A673 (cell line): ENCODE data around the gene CNIH4. TPM values are rescaled to one million over a fixed set of nuclear protein-coding genes. Genes with fewer than 3 reads are reported as not detected.
"Not testable (repeated sequence)": the region's sequence is repeated elsewhere in the genome, so short reads cannot be mapped to it uniquely, and the experiment has no call there.

ENCODE experiments used
- BruUV-seq: library from RNA; stranded (reverse); fragments of 400-500 nt; replicated peaks from 2 replicates; lab custom pipeline; 2021; lab: Mats Ljungman, UMichigan
- CTCF ChIA-PET: fragments of 300-600 bp; sonication (Branson Sonifier 250); formaldehyde crosslinking; loops from one replicate; lab custom pipeline; 2022; ENCODE audit warnings: antibody characterized with exemption; lab: Charles Lee
- POLR2A ChIA-PET: fragments of 300-600 bp; sonication (Branson Sonifier 250); formaldehyde crosslinking; loops from one replicate; lab custom pipeline; 2022; ENCODE audit warnings: antibody characterized with exemption; ENCODE audit not compliant: low non-redundant PET; lab: Charles Lee
- DNase-seq: peaks from one replicate; pipeline ENCODE4 v3.0.0-alpha.2; 2015; ENCODE audit warnings: low spot score
- H3K27ac ChIP-seq: fragments of 200-600 bp; sonication (generic); 2 replicates; pipeline ENCODE4 v1.5.1; 2016; ENCODE audit warnings: mixed run types, low read depth, mild to moderate bottlenecking, mixed read lengths, antibody characterized with exemption, low read length; ENCODE audit not compliant: poor library complexity, severe bottlenecking
- H3K27me3 ChIP-seq: fragments of 200-600 bp; sonication (generic); replicated peaks from 2 replicates; pipeline ENCODE4 v1.6.1; 2017; ENCODE audit warnings: mixed run types, low read depth, mild to moderate bottlenecking, mixed read lengths, antibody characterized with exemption, low read length; ENCODE audit not compliant: insufficient read depth, poor library complexity
- H3K36me3 ChIP-seq: fragments of 200-600 bp; sonication (generic); 2 replicates; pipeline ENCODE4 v1.6.1; 2016; ENCODE audit warnings: mixed run types, mild to moderate bottlenecking, mixed read lengths, antibody characterized with exemption, low read length; ENCODE audit not compliant: insufficient read depth, poor library complexity, severe bottlenecking
- H3K4me1 ChIP-seq: fragments of 200-600 bp; sonication (generic); 2 replicates; pipeline ENCODE4 v1.6.1; 2017; ENCODE audit warnings: mixed run types, mild to moderate bottlenecking, mixed read lengths, antibody characterized with exemption, low read length; ENCODE audit not compliant: insufficient read depth, poor library complexity, severe bottlenecking
- H3K4me3 ChIP-seq: fragments of 200-600 bp; sonication (generic); 2 replicates; pipeline ENCODE4 v1.5.1; 2016; ENCODE audit warnings: low read depth, mixed run types, mild to moderate bottlenecking, mixed read lengths, low read length; ENCODE audit not compliant: poor library complexity, severe bottlenecking
- H3K9me3 ChIP-seq: fragments of 200-600 bp; sonication (generic); 2 replicates; pipeline ENCODE4 v1.6.1; 2016; ENCODE audit warnings: mixed run types, low read depth, mild to moderate bottlenecking, mixed read lengths, antibody characterized with exemption, low read length; ENCODE audit not compliant: poor library complexity, severe bottlenecking
- EZH2 ChIP-seq: fragments of 200-600 bp; sonication (generic); IDR thresholded peaks from 2 replicates; pipeline ENCODE4 v1.6.1; 2017; ENCODE audit warnings: borderline replicate concordance, low read depth, mild to moderate bottlenecking, mixed read lengths, antibody characterized with exemption, low read length; ENCODE audit not compliant: poor library complexity, severe bottlenecking
- intact Hi-C: fragments of 100-400 bp; cut with micrococcal nuclease; formaldehyde crosslinking; loops from one replicate; pipeline ENCODE4 v1.10.0; 2022; ENCODE audit not compliant: unreplicated experiment
- total RNA-seq: library from RNA; stranded (reverse); gene quantifications from 2 replicates; pipeline ENCODE4 v1.2.3, GENCODE V29; 2021
- TF ChIP-seq, protein P1 (sequence below): fragments of 300-800, 200-600 bp; sonication (generic); conservative IDR thresholded peaks from 2 replicates; pipeline ENCODE4 v1.5.1; 2017; ENCODE audit warnings: low read depth, mild to moderate bottlenecking, antibody characterized with exemption, low read length, moderate library complexity, mixed read lengths

Gene CNIH4
- total RNA-seq, 1 experiment from 2014 or later = 79.9 TPM

GRCh38 chr1:224339442-224340033, 17.1 kb upstream of the CNIH4 start:
- Histone ChIP-seq H3K4me3 (no peak overlapping the region), H3K27ac (no peak overlapping the region), H3K4me1 (no peaks in the 10 kb centered on the region), H3K36me3 (no peaks in the 10 kb centered on the region), H3K27me3 (no peaks in the 10 kb centered on the region), H3K9me3 (peaks cover 25% of the 10 kb centered on the region)
- TF ChIP-seq, protein P1, sequence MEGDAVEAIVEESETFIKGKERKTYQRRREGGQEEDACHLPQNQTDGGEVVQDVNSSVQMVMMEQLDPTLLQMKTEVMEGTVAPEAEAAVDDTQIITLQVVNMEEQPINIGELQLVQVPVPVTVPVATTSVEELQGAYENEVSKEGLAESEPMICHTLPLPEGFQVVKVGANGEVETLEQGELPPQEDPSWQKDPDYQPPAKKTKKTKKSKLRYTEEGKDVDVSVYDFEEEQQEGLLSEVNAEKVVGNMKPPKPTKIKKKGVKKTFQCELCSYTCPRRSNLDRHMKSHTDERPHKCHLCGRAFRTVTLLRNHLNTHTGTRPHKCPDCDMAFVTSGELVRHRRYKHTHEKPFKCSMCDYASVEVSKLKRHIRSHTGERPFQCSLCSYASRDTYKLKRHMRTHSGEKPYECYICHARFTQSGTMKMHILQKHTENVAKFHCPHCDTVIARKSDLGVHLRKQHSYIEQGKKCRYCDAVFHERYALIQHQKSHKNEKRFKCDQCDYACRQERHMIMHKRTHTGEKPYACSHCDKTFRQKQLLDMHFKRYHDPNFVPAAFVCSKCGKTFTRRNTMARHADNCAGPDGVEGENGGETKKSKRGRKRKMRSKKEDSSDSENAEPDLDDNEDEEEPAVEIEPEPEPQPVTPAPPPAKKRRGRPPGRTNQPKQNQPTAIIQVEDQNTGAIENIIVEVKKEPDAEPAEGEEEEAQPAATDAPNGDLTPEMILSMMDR = no peak
- TF ChIP-seq EZH2 = no peak
- ChIA-PET CTCF (no interaction called here), POLR2A (no interaction called here)
- DNase-seq = no peak
- no TSS peak for BruUV-seq
- intact Hi-C loops = loop anchor here (10.0 kb wide), 1 partner anchor 525 kb away; no protein-coding TSS in a partner anchor

DNA sequence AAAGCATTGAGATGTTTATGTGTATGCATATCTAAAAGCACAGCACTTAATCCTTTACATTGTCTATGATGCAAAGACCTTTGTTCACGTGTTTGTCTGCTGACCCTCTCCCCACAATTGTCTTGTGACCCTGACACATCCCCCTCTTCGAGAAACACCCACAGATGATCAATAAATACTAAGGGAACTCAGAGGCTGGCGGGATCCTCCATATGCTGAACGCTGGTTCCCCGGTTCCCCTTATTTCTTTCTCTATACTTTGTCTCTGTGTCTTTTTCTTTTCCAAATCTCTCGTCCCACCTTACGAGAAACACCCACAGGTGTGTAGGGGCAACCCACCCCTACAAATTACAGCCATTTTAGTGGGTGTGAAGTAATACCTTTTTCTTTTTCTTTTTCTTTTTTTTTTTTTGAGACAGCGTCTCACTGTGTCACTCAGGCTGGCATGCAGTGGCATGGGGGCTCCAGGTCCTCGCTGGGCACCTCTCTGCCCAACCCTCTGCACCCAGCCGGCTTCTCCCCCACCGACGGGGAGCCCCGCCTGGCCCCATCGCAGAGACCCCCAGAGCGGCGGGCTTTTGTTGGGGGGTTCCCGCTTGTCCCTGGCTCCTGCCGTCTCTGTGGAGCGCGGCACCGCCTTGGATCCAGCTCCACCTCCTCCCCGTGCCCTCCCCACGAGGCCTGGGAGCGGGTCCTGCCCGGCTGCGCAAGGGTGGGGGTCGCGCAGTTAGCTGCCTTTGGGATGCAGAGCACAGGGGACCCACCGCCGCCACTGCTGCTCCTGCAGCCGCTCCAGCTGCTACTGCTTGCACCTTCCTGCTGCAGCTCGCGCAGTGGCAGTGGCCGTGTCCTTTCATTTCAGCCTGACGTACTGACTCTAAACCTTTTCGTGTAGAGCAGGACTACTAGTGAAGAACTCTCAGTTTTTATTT, 16.0 kb upstream of the CNIH4 start:
- peak; percentile 19 for DNase-seq
- H3K27me3 ChIP-seq, H3K27ac ChIP-seq, POLR2A ChIA-PET, BruUV-seq, H3K36me3 ChIP-seq, H3K4me1 ChIP-seq, intact Hi-C loops: not testable (repeated sequence)
- CTCF ChIA-PET = interaction anchor here (0.6 kb wide), 1 partner anchor 10 kb away, joined by 3 read pairs; no protein-coding TSS in a partner anchor
- Histone ChIP-seq H3K4me3 (peak overlapping the region; percentile 53), H3K9me3 (peaks cover 30% of the 10 kb centered on the region)

GRCh38 chr1:224343679-224344078, 13.0 kb upstream of the CNIH4 start:
- Histone ChIP-seq H3K9me3 (peaks cover 30% of the 10 kb centered on the region), H3K4me3 (no peak overlapping the region), H3K27me3 (no peaks in the 10 kb centered on the region), H3K27ac (no peak overlapping the region), H3K36me3 (no peaks in the 10 kb centered on the region), H3K4me1 (no peaks in the 10 kb centered on the region)
- DNase-seq = no peak
- BruUV-seq = no TSS peak
- no peak for TF ChIP-seq EZH2
- TF ChIP-seq, protein P1 = no peak
- ChIA-PET CTCF (no interaction called here), POLR2A (no interaction called here)
- intact Hi-C loops = no loop called here
